Measurements from ENCODE around the gene APBB2.

DNA sequence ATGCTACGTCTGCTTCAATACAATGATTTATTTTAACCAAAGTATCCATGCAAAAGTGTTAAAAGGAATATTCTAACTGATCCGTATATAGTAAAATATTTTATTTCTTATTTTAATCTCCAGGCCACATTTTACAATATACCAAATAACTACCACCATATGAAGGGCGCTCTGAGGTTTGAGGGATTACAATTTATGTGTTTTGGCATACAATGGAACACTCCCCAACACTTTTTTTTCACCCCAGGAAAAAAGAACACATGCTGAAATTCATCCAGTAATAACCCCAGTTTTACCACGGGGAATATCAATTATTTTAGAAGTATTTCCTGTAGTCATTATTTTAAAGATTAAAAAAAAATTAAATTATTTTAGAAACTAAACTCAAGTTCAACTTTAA is 65.4 kb downstream of the APBB2 start:
- TF ChIP-seq POLR2AphosphoS5 (IDR thresholded peaks at IDR 0.05; ENCODE audit: low read depth) (no peak), REST (IDR thresholded peaks at IDR 0.05; ENCODE audit: unreplicated experiment) (no peak), CTCF (conservative IDR thresholded peaks at IDR 0.05; ENCODE audit: low read depth in 2 of 2) (no peak), EZH2phosphoT487 (IDR thresholded peaks at IDR 0.05; ENCODE audit: unreplicated experiment) (no peak), STAT1 (IDR thresholded peaks at IDR 0.05; ENCODE audit: unreplicated experiment) (no peak), CREB1 (CRISPR knock-in tag; IDR thresholded peaks at IDR 0.05; ENCODE audit: low read depth) (no peak)
- TF ChIP-seq, protein P1, sequence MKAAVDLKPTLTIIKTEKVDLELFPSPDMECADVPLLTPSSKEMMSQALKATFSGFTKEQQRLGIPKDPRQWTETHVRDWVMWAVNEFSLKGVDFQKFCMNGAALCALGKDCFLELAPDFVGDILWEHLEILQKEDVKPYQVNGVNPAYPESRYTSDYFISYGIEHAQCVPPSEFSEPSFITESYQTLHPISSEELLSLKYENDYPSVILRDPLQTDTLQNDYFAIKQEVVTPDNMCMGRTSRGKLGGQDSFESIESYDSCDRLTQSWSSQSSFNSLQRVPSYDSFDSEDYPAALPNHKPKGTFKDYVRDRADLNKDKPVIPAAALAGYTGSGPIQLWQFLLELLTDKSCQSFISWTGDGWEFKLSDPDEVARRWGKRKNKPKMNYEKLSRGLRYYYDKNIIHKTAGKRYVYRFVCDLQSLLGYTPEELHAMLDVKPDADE (IDR thresholded peaks at IDR 0.05): no peak
